ENCODE results near the gene SHKBP1. TPM values are rescaled to one million over a fixed set of nuclear protein-coding genes. Genes with fewer than 3 reads are reported as not detected.

Gene SHKBP1
- total and polyA plus RNA-seq, 9 of the 15 experiments (the other 6 are each of a cell fraction or from before 2014, with no cell fraction given): 1.2 to 58.1 (median 22.3) TPM

GRCh38 chr19:40599331-40599901, 22.7 kb downstream of the SHKBP1 start (continued):
- TF ChIP-seq ILF3 (IDR thresholded peaks at IDR 0.05; ENCODE audit: borderline replicate concordance) (no peak), SNAPC5 (CRISPR knock-in tag; IDR thresholded peaks at IDR 0.05) (no peak), MAFK (IDR thresholded peaks at IDR 0.05; ENCODE audit: low read length) (no peak), NBN (IDR thresholded peaks at IDR 0.05; ENCODE audit: low read depth) (peak; percentile 77; the same call in 1 of the 2 replicates), TAL1 (IDR thresholded peaks at IDR 0.05) (peak; percentile 19; the same call in 1 of the 2 replicates), ZEB2 (IDR thresholded peaks at IDR 0.05) (peak; percentile 44; the same call in 1 of the 2 replicates), ZKSCAN8 (CRISPR knock-in tag; IDR thresholded peaks at IDR 0.05) (no peak), REST (IDR thresholded peaks at IDR 0.05; ENCODE audit: borderline replicate concordance) (no peak), REST (CRISPR knock-in tag; IDR thresholded peaks at IDR 0.05; ENCODE audit: low read depth) (no peak), DMBX1 (CRISPR knock-in tag; IDR thresholded peaks at IDR 0.05; ENCODE audit: borderline replicate concordance) (no peak), CUX1 (CRISPR knock-in tag; IDR thresholded peaks at IDR 0.05) (no peak), HDAC8 (tag; IDR thresholded peaks at IDR 0.05) (no peak), FOXJ2 (tag; IDR thresholded peaks at IDR 0.05) (no peak)

Measured in K562 (cell line).